Caco-2 (cell line): ENCODE data around the gene DIP2B. TPM values are rescaled to one million over a fixed set of nuclear protein-coding genes. Genes with fewer than 3 reads are reported as not detected.
A peak's percentile ranks its signal among the peaks of the same experiment; 100 is the strongest.

Experiments used
- BruUV-seq: library from RNA; stranded (reverse); fragments of 400-500 nt; replicated peaks from 2 replicates; lab custom pipeline; 2021; lab: Mats Ljungman, UMichigan
- CTCF ChIA-PET: fragments of 300-600 bp; sonication (Branson Sonifier 250); formaldehyde crosslinking; loops from one replicate; lab custom pipeline; 2022; ENCODE audit warnings: antibody characterized with exemption; lab: Charles Lee
- POLR2A ChIA-PET: fragments of 300-600 bp; sonication (Branson Sonifier 250); formaldehyde crosslinking; loops from one replicate; lab custom pipeline; 2022; ENCODE audit warnings: antibody characterized with exemption; lab: Charles Lee
- DNase-seq, 2 experiments: peaks; one replicate each; pipeline versions ENCODE4 v3.0.0 to v3.0.0-alpha.2; 2020 to 2022
- H3K27me3 ChIP-seq: replicated peaks from 2 replicates; pipeline ENCODE4 v1.6.0; 2011; ENCODE audit warnings: low read length; ENCODE audit not compliant: control insufficient read depth, insufficient read depth
- H3K36me3 ChIP-seq: 2 replicates; pipeline ENCODE4 v1.5.1; 2011; ENCODE audit warnings: low read length; ENCODE audit not compliant: control insufficient read depth, insufficient read depth
- H3K4me1 ChIP-seq: fragments of 250-450 bp; sonication (Bioruptor Pico); 2 replicates; pipeline ENCODE4 v1.5.1; 2020; ENCODE audit warnings: mild to moderate bottlenecking
- H3K4me3 ChIP-seq: 2 replicates; pipeline ENCODE4 v1.5.1; 2011; ENCODE audit warnings: low read depth, mild to moderate bottlenecking, control low read depth, low read length
- H3K9me3 ChIP-seq: fragments of 250-450 bp; sonication (Bioruptor Pico); 2 replicates; pipeline ENCODE4 v1.5.1; 2020; ENCODE audit warnings: mild to moderate bottlenecking, moderate library complexity
- H3K27ac Mint-ChIP-seq: one replicate; pipeline ENCODE4 v1.8.0; 2022; ENCODE audit warnings: mixed read lengths; ENCODE audit not compliant: unreplicated experiment
- H3K27me3 Mint-ChIP-seq: one replicate; pipeline ENCODE4 v1.8.0; 2022; ENCODE audit warnings: mixed read lengths; ENCODE audit not compliant: insufficient read depth, unreplicated experiment
- H3K36me3 Mint-ChIP-seq: one replicate; pipeline ENCODE4 v1.8.0; 2022; ENCODE audit warnings: mild to moderate bottlenecking, mixed read lengths; ENCODE audit not compliant: insufficient read depth, unreplicated experiment
- H3K4me1 Mint-ChIP-seq: one replicate; pipeline ENCODE4 v1.8.0; 2022; ENCODE audit warnings: low read depth, mixed read lengths; ENCODE audit not compliant: unreplicated experiment
- H3K4me3 Mint-ChIP-seq: one replicate; pipeline ENCODE4 v1.8.0; 2022; ENCODE audit warnings: mild to moderate bottlenecking, moderate library complexity, mixed read lengths; ENCODE audit not compliant: unreplicated experiment
- H3K9me3 Mint-ChIP-seq: one replicate; pipeline ENCODE4 v1.8.0; 2022; ENCODE audit warnings: mixed read lengths; ENCODE audit not compliant: unreplicated experiment
- intact Hi-C: fragments of 100-400 bp; cut with micrococcal nuclease; formaldehyde crosslinking; loops from one replicate; pipeline ENCODE4 v1.10.0; 2022; ENCODE audit not compliant: unreplicated experiment
- total RNA-seq: library from RNA; stranded (reverse); gene quantifications from 2 replicates; pipeline ENCODE4 v1.2.3, GENCODE V29; 2022
- TF ChIP-seq, protein P1 (sequence below), 2 experiments: fragments of 200-600 bp in 1 of 2; IDR thresholded peaks; 1 replicate in 1 of 2; 2 replicates in 1 of 2; pipeline versions ENCODE4 v1.5.1 to v1.8.0; 2011 to 2022; ENCODE audit warnings: antibody characterized with exemption in 1 of 2, control low read depth in 1 of 2, inconsistent platforms in 1 of 2, low read depth in 1 of 2, low read length in 1 of 2, mild to moderate bottlenecking in 1 of 2, moderate library complexity in 1 of 2; ENCODE audit not compliant: insufficient read depth in 1 of 2, severe bottlenecking in 1 of 2, unreplicated experiment in 1 of 2

Gene DIP2B
- total RNA-seq, 1 experiment from 2014 or later: 32.7 TPM

DNA sequence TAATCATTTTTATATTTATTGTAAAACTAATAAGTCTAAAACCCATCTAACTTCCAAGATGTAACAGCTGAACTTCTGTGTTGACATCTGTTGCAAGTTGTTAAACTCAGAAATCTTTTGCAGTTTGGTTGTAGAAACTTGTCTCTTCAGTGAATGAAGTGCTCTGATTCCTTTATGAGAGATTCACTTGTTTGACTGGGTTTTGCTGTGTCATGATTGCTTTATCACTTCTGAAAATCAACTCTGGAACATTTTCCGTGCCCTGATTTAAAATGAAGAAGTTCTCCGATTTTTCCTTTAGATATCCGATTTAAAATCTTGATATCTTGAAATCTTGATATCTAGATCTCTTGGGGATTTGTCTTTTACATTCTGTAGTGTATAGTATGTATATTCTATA, 65.1 kb downstream of the DIP2B start:
- H3K4me1 Mint-ChIP-seq: peaks cover 19% of the 10 kb centered on the region
- H3K27me3 Mint-ChIP-seq: no peaks in the 10 kb centered on the region
- H3K27ac Mint-ChIP-seq: no peak overlapping the region
- no peaks in the 10 kb centered on the region for H3K9me3 ChIP-seq
- no peaks in the 10 kb centered on the region for H3K27me3 ChIP-seq
- no peak overlapping the region for H3K4me3 ChIP-seq
- H3K36me3 Mint-ChIP-seq: no peaks in the 10 kb centered on the region
- H3K4me1 ChIP-seq: peaks cover 30% of the 10 kb centered on the region
- DNase-seq: no peak
- BruUV-seq: no TSS peak
- ChIA-PET POLR2A (no interaction called here), CTCF (no interaction called here)
- no peak overlapping the region for H3K4me3 Mint-ChIP-seq
- 0 out of 2 replicates have a peak, but pooled peaks cover 2% of the 10 kb centered on the region for H3K36me3 ChIP-seq
- intact Hi-C loops: loop anchor here (5.0 kb wide), 1 partner anchor 42 kb away; no protein-coding TSS in a partner anchor
- TF ChIP-seq, protein P1, sequence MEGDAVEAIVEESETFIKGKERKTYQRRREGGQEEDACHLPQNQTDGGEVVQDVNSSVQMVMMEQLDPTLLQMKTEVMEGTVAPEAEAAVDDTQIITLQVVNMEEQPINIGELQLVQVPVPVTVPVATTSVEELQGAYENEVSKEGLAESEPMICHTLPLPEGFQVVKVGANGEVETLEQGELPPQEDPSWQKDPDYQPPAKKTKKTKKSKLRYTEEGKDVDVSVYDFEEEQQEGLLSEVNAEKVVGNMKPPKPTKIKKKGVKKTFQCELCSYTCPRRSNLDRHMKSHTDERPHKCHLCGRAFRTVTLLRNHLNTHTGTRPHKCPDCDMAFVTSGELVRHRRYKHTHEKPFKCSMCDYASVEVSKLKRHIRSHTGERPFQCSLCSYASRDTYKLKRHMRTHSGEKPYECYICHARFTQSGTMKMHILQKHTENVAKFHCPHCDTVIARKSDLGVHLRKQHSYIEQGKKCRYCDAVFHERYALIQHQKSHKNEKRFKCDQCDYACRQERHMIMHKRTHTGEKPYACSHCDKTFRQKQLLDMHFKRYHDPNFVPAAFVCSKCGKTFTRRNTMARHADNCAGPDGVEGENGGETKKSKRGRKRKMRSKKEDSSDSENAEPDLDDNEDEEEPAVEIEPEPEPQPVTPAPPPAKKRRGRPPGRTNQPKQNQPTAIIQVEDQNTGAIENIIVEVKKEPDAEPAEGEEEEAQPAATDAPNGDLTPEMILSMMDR (IDR thresholded peaks at IDR 0.05; ENCODE audit: insufficient read depth in 1 of 2, low read depth in 1 of 2, low read length in 1 of 2, severe bottlenecking in 1 of 2, unreplicated experiment in 1 of 2): no peak
- no peaks in the 10 kb centered on the region for H3K9me3 Mint-ChIP-seq

DNA sequence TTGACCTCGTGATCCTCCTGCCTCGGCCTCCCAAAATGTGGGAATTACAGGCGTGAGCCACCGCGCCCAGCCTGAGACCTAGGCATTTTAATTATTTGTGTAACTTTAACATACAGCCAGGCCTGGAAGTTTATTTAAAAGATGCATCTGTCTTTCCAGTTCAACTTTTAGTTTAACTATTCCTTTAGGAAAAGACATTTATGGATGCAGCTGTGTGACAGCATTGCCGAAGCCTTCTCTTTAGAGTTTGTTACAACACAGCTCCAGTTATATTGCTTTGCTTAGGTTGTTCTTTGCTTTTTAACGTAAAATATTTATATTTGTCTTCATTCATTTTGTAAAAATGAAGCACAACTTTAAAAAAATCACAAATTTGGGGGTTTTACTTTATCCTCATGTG, 67.0 kb downstream of the DIP2B start:
- no peaks in the 10 kb centered on the region for H3K27me3 ChIP-seq
- no peak overlapping the region for H3K4me3 ChIP-seq
- H3K36me3 ChIP-seq: peaks cover 2% of the 10 kb centered on the region; the same call in 1 of the 2 replicates

DNA sequence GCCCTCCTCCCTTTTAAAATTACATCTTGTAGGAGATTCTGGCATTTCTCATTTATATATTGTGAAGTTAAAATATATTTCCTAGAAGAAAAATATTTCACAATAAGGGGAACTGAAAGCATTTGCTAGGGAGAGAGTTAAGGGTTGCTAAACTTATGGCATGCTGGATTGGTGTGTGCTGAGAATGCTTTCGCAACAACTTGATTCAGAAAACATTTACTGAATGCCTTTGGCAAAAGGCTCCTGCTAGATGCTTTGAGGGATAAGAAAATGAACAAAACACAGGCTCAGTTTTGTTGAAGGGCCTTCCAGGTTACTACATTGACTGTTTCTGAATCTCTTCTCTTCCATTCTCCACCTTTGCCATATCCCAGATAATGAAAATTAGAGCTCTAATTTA, 67.5 kb downstream of the DIP2B start:
- H3K27me3 ChIP-seq: no peaks in the 10 kb centered on the region
- H3K9me3 ChIP-seq: no peaks in the 10 kb centered on the region
- no peak overlapping the region for H3K4me3 ChIP-seq
- BruUV-seq: no TSS peak
- Mint-ChIP-seq H3K9me3 (no peaks in the 10 kb centered on the region), H3K27me3 (no peaks in the 10 kb centered on the region), H3K27ac (no peak overlapping the region), H3K36me3 (no peaks in the 10 kb centered on the region), H3K4me3 (no peak overlapping the region), H3K4me1 (peaks cover 23% of the 10 kb centered on the region)
- peaks cover 33% of the 10 kb centered on the region for H3K4me1 ChIP-seq
- ChIA-PET CTCF (interaction anchor here (0.7 kb wide), 1 partner anchor 63 kb away, joined by 3 read pairs; no protein-coding TSS in a partner anchor), POLR2A (interaction anchor here (0.6 kb wide), 1 partner anchor 8 kb away, joined by 3 read pairs; no protein-coding TSS in a partner anchor)
- TF ChIP-seq, protein P1 (IDR thresholded peaks at IDR 0.05; ENCODE audit: insufficient read depth in 1 of 2, low read depth in 1 of 2, low read length in 1 of 2, severe bottlenecking in 1 of 2, unreplicated experiment in 1 of 2): no peak
- intact Hi-C loops: loop anchor here (5.0 kb wide), 1 partner anchor 40 kb away; no protein-coding TSS in a partner anchor
- H3K36me3 ChIP-seq: peaks cover 2% of the 10 kb centered on the region; the same call in 1 of the 2 replicates
- DNase-seq: peak in 1 of 2 experiments; percentile 58

More for the DNA sequence above, 67.0 kb downstream of the DIP2B start:
- H3K4me1 Mint-ChIP-seq: peaks cover 23% of the 10 kb centered on the region
- no TSS peak for BruUV-seq
- no peaks in the 10 kb centered on the region for H3K9me3 Mint-ChIP-seq
- intact Hi-C loops: loop anchor here (5.0 kb wide), 1 partner anchor 41 kb away; no protein-coding TSS in a partner anchor
- POLR2A ChIA-PET: no interaction called here
- no peak overlapping the region for H3K27ac Mint-ChIP-seq
- no peak overlapping the region for H3K4me3 Mint-ChIP-seq
- CTCF ChIA-PET: no interaction called here
- TF ChIP-seq, protein P1 (IDR thresholded peaks at IDR 0.05; ENCODE audit: insufficient read depth in 1 of 2, low read depth in 1 of 2, low read length in 1 of 2, severe bottlenecking in 1 of 2, unreplicated experiment in 1 of 2): no peak
- no peaks in the 10 kb centered on the region for H3K36me3 Mint-ChIP-seq
- Histone ChIP-seq H3K9me3 (no peaks in the 10 kb centered on the region), H3K4me1 (peaks cover 33% of the 10 kb centered on the region)
- DNase-seq: no peak
- no peaks in the 10 kb centered on the region for H3K27me3 Mint-ChIP-seq
